Stimulated activated memory B cell treated with anti-CD40 and anti-IgM and Interleukin-4, amounts not matched to agents 10 μg/mL and 1 μg/mL and 100 μg/mL, for 72 hours (primary cell): ENCODE measurements around the gene MSANTD2.

Source experiments
- ATAC-seq: fragments of 150-1000 bp; cut with Tn5 transposase; 2 replicates; pipeline ENCODE4 v1.10.0; 2021
- H3K27ac Mint-ChIP-seq: one replicate; pipeline ENCODE4 v1.8.0; 2022; ENCODE audit warnings: mild to moderate bottlenecking, mixed read lengths
- H3K27me3 Mint-ChIP-seq: one replicate; pipeline ENCODE4 v1.8.0; 2022; ENCODE audit warnings: mixed read lengths
- H3K36me3 Mint-ChIP-seq: one replicate; pipeline ENCODE4 v1.8.0; 2022; ENCODE audit warnings: mixed read lengths
- H3K4me1 Mint-ChIP-seq: one replicate; pipeline ENCODE4 v1.8.0; 2022; ENCODE audit warnings: mixed read lengths
- H3K4me3 Mint-ChIP-seq: one replicate; pipeline ENCODE4 v1.8.0; 2022; ENCODE audit warnings: mild to moderate bottlenecking, moderate library complexity, mixed read lengths
- H3K9me3 Mint-ChIP-seq: one replicate; pipeline ENCODE4 v1.8.0; 2022; ENCODE audit warnings: mixed read lengths

The MSANTD2 gene

GRCh38 chr11:124754710-124755109 is 45.5 kb downstream of the MSANTD2 start:
- peaks cover 29% of the 10 kb centered on the region for H3K4me1 Mint-ChIP-seq
- no peak for ATAC-seq
- no peak overlapping the region for H3K27ac Mint-ChIP-seq
- no peaks in the 10 kb centered on the region for H3K36me3 Mint-ChIP-seq
- H3K4me3 Mint-ChIP-seq = no peak overlapping the region
- no peaks in the 10 kb centered on the region for H3K9me3 Mint-ChIP-seq
- H3K27me3 Mint-ChIP-seq = peaks cover 40% of the 10 kb centered on the region

- H3K27me3 Mint-ChIP-seq = peaks cover 36% of the 10 kb centered on the region
- H3K27ac Mint-ChIP-seq = no peak overlapping the region
- H3K9me3 Mint-ChIP-seq = no peaks in the 10 kb centered on the region
- ATAC-seq = no peak
- H3K4me3 Mint-ChIP-seq = no peak overlapping the region
- no peaks in the 10 kb centered on the region for H3K36me3 Mint-ChIP-seq
- H3K4me1 Mint-ChIP-seq = peaks cover 29% of the 10 kb centered on the region
Measured at GRCh38 chr11:124754309-124754708, 45.9 kb downstream of the MSANTD2 start.

- Mint-ChIP-seq H3K36me3 (no peaks in the 10 kb centered on the region), H3K4me3 (no peak overlapping the region), H3K27me3 (peaks cover 29% of the 10 kb centered on the region), H3K27ac (no peak overlapping the region), H3K4me1 (peaks cover 29% of the 10 kb centered on the region), H3K9me3 (no peaks in the 10 kb centered on the region)
- ATAC-seq = no peak
Measured at GRCh38 chr11:124753624-124754023, 46.6 kb downstream of the MSANTD2 start.

- no peak overlapping the region for H3K4me3 Mint-ChIP-seq
- H3K36me3 Mint-ChIP-seq = no peaks in the 10 kb centered on the region
- H3K4me1 Mint-ChIP-seq = peaks cover 29% of the 10 kb centered on the region
- no peak overlapping the region for H3K27ac Mint-ChIP-seq
- no peaks in the 10 kb centered on the region for H3K9me3 Mint-ChIP-seq
- ATAC-seq = no peak
- H3K27me3 Mint-ChIP-seq = peaks cover 25% of the 10 kb centered on the region
Measured at GRCh38 chr11:124753205-124753604, 47.0 kb downstream of the MSANTD2 start.

- no peaks in the 10 kb centered on the region for H3K36me3 Mint-ChIP-seq
- peaks cover 19% of the 10 kb centered on the region for H3K27me3 Mint-ChIP-seq
- no peak for ATAC-seq
- no peak overlapping the region for H3K4me3 Mint-ChIP-seq
- H3K9me3 Mint-ChIP-seq = no peaks in the 10 kb centered on the region
- H3K4me1 Mint-ChIP-seq = peaks cover 27% of the 10 kb centered on the region
- no peak overlapping the region for H3K27ac Mint-ChIP-seq
Measured at GRCh38 chr11:124752471-124753102, 47.6 kb downstream of the MSANTD2 start.

GRCh38 chr11:124751741-124752470 is 48.3 kb downstream of the MSANTD2 start, which contains the start of gene VSIG2:
Gene VSIG2 (minus strand): TSS chr11:124752255. CDS start chr11:124752137, 118 bp downstream.
- Mint-ChIP-seq H3K4me1 (peaks cover 27% of the 10 kb centered on the region), H3K27ac (no peak within 1 kb of the TSS), H3K27me3 (peaks cover 12% of the 10 kb centered on the region), H3K9me3 (no peaks in the 10 kb centered on the region), H3K4me3 (no peak within 1 kb of the TSS), H3K36me3 (no peaks in the 10 kb centered on the region)
- ATAC-seq = no peak

GRCh38 chr11:124751391-124751740 is 48.8 kb downstream of the MSANTD2 start:
- Mint-ChIP-seq H3K27ac (no peak overlapping the region), H3K4me1 (peaks cover 32% of the 10 kb centered on the region), H3K9me3 (no peaks in the 10 kb centered on the region), H3K36me3 (no peaks in the 10 kb centered on the region), H3K4me3 (no peak overlapping the region), H3K27me3 (peaks cover 7% of the 10 kb centered on the region)
- no peak for ATAC-seq

GRCh38 chr11:124749912-124750311 is 50.3 kb downstream of the MSANTD2 start:
- ATAC-seq = no peak
- Mint-ChIP-seq H3K27ac (no peak overlapping the region), H3K4me1 (peaks cover 34% of the 10 kb centered on the region), H3K9me3 (no peaks in the 10 kb centered on the region), H3K4me3 (no peak overlapping the region), H3K36me3 (no peaks in the 10 kb centered on the region), H3K27me3 (no peaks in the 10 kb centered on the region)

- Mint-ChIP-seq H3K36me3 (no peaks in the 10 kb centered on the region), H3K9me3 (no peaks in the 10 kb centered on the region), H3K4me1 (peaks cover 34% of the 10 kb centered on the region), H3K27ac (no peak overlapping the region), H3K4me3 (no peak overlapping the region), H3K27me3 (no peaks in the 10 kb centered on the region)
- ATAC-seq = no peak
Measured at GRCh38 chr11:124748481-124749343, 51.5 kb downstream of the MSANTD2 start.

GRCh38 chr11:124748100-124748418 is 52.1 kb downstream of the MSANTD2 start:
- no peak for ATAC-seq
- Mint-ChIP-seq H3K9me3 (no peaks in the 10 kb centered on the region), H3K4me3 (no peak overlapping the region), H3K36me3 (no peaks in the 10 kb centered on the region), H3K27ac (no peak overlapping the region), H3K4me1 (peaks cover 34% of the 10 kb centered on the region), H3K27me3 (no peaks in the 10 kb centered on the region)

- no peak for ATAC-seq
- H3K9me3 Mint-ChIP-seq = no peaks in the 10 kb centered on the region
- H3K36me3 Mint-ChIP-seq = no peaks in the 10 kb centered on the region
- H3K27me3 Mint-ChIP-seq = no peaks in the 10 kb centered on the region
- peaks cover 34% of the 10 kb centered on the region for H3K4me1 Mint-ChIP-seq
- H3K4me3 Mint-ChIP-seq = peak overlapping the region; percentile 93
- H3K27ac Mint-ChIP-seq = no peak overlapping the region
Measured at GRCh38 chr11:124747406-124748099, 52.7 kb downstream of the MSANTD2 start.

GRCh38 chr11:124746621-124747243 is 53.5 kb downstream of the MSANTD2 start:
- Mint-ChIP-seq H3K27me3 (peaks cover 5% of the 10 kb centered on the region), H3K36me3 (no peaks in the 10 kb centered on the region), H3K9me3 (no peaks in the 10 kb centered on the region), H3K4me1 (peaks cover 34% of the 10 kb centered on the region), H3K27ac (peak overlapping the region; percentile 91), H3K4me3 (peak overlapping the region; percentile 93)
- ATAC-seq = peak; percentile 92

- peak; percentile 63 for ATAC-seq
- peak overlapping the region; percentile 91 for H3K27ac Mint-ChIP-seq
- peaks cover 12% of the 10 kb centered on the region for H3K27me3 Mint-ChIP-seq
- H3K4me1 Mint-ChIP-seq = peaks cover 41% of the 10 kb centered on the region
- H3K9me3 Mint-ChIP-seq = no peaks in the 10 kb centered on the region
- no peaks in the 10 kb centered on the region for H3K36me3 Mint-ChIP-seq
- H3K4me3 Mint-ChIP-seq = peak overlapping the region; percentile 93
Measured at GRCh38 chr11:124745835-124746620, 54.2 kb downstream of the MSANTD2 start.

GRCh38 chr11:124745270-124745834 is 54.9 kb downstream of the MSANTD2 start:
- ATAC-seq = no peak
- Mint-ChIP-seq H3K9me3 (no peaks in the 10 kb centered on the region), H3K27ac (no peak overlapping the region), H3K27me3 (peaks cover 13% of the 10 kb centered on the region), H3K4me3 (peak overlapping the region; percentile 93), H3K4me1 (peaks cover 45% of the 10 kb centered on the region), H3K36me3 (no peaks in the 10 kb centered on the region)
